Stimulated activated CD8-positive, alpha-beta memory T cell treated with anti-CD3 and anti-CD28 coated beads, Interleukin-15, amount 100 ng/mL, for 24 hours (primary cell): ENCODE measurements around the gene LDAH.

Source experiments
- DNase-seq: peaks from one replicate; pipeline ENCODE4 v3.0.0-alpha.2; 2020; ENCODE audit warnings: low read depth

Gene LDAH

DNA sequence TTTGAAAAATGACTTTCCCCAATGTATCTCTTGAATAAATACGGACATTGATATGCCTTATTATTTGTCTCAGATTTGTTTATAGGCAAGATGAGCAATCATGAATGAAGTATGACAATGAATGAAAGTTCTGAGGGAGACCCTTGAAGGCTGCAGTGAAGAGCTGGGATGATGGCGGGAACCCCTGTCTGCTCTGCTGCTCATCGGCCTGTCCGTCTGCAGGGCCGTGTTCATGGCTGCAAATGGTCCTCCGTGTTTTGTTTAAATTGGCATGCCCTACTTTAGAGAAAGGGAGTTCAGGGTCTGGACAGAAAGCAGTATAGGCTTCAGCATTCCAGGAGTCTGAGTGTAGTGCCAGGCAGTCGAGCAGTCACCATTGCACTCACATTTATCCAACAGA, 170.8 kb downstream of the LDAH start:
- DNase-seq, result no peak

DNA sequence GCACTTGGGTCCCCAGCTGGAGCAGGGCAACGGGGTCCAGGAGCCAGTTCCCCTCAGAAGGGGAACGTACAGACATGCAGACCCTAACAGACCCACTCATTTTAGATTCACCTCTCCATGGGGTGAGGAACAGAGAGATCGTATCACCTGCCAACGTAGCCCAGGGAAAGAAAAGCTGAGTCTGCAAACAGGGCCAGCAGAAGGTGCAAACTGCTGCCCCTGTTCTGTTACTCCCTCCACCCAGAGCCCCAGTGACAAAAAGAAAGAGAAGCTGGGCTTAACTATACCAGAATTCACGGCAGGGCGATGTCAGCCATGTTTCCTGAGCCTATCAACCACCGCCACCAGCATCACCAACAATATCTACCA, 171.2 kb downstream of the LDAH start:
- no peak for DNase-seq

DNA sequence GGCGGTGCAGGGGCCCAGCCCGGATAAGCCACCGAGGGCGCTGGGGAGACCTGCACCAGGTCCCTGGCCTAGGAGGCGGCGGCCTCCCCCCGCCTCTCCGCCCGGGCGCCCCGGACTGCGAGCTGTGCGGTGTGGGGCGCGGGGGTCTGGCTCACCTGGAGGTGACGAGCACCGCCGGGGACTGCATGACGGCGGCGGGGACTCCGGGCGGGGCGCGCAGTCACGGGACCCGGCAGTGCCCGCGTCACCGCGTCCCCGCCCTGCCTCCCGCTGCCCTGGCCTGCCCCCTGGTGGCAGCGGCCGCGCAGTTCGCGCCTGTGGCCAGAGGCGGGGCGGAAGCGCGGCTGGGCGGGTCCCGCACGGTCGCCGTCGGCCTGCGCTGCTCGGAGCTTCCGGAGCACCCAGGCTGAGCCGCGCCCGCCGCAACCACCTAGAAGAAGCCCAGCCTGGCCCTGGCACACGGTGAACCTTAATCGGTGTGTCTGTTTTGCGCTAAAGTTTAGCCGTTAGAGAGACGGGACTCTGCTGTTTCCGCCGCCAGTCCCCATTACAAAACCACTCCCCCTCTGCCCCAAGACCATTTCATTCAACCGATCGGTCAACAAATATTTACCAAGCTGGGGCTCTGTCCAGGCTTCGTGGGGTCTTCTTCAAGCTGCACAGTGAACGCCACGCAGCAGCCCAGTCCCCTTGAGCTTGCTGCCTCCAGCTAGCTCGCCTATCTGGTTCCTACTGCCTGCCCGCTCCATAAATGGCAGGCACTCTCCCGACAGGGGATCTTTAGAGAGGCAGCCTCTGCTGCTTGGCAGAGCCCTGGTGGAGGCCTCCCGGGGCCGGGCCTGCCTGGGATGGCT, 171.8 kb downstream of the LDAH start, which contains the start of gene HS1BP3:
TSS of gene HS1BP3 (minus strand) at position 222 of the 854 bp plus-strand sequence. CDS start at position 187, 35 bp downstream.
- peak; percentile 86 for DNase-seq

DNA sequence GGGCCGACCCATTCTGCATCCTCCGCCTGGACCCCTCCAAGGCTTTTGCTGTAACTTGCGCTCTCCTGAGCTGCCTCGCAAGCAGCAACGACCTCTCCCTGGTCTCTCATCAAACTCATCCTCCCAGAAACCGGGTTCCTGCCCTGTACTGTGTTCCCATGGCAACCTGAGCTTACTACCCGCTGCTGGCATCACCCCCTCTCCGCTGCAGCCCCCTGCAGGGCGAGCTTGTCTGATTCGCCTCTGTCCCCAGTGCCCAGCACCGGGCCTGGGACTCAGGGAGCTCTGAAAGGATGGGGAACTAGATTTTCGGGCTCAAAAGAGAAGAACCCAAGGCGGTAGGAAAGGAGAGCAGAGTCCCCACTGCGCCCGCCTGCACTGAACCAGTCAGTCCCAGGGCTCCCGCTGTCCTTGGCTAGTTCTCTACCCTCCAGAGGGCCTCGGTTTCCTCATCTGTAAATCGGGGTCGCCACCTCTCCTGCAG, 172.5 kb downstream of the LDAH start:
- no peak for DNase-seq

DNA sequence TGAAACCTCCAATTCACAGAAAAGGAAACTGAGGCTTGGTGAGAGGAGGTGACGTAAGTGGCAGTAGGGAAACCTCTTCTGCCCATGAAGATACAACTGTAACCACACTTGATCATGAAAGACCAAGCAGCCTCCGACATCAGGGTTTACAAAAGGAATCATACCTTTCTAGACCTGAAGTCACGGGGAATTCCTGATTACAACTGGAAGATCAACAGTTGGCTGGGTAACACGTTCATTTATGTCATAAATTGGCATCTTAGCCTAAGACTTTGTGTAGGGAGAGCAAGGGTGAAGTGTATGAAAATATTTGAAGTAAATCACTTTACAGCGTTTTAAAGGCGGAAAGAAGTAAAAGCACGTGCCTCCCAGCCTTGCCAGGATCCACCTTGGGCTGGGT, 172.9 kb downstream of the LDAH start:
- DNase-seq, result no peak

DNA sequence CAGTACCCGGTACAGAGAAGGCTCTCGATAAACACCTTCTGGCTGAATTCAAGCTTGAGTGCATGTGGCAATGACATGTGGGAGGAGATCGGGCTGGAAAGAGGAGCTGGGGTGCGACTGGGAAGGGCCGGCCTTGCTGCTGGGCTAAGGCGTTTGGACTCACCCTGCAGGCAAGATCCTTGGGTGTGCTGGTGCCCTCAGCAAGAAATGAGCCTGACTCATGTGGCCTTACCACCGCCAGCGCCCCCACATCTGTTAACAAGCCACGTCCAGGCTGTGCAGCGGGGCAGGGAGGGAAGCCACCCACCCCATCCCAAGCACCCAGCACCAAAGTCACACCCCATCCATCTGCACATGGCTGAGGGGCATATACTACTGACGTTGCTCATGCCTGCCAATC, 173.3 kb downstream of the LDAH start:
- DNase-seq, result no peak

DNA sequence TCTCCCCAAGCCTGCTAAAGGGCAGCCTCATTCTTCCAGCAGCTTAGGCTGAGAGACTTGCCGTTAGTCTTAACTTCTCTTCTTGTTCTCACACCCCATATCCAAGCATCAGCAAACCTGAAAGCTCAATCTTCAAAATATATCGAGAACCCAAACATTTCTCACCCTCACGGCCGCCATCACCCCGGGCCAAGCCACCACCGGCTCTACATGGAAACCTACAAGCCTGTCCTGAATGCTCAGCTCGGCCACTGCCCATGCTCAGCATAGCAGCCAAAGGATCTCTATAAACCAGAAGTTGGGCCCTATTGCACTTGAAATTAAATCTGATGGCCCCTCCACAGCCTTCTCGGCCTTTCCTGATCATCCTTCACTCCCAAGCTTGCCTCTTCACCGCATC, 174.1 kb downstream of the LDAH start:
- no peak for DNase-seq

DNA sequence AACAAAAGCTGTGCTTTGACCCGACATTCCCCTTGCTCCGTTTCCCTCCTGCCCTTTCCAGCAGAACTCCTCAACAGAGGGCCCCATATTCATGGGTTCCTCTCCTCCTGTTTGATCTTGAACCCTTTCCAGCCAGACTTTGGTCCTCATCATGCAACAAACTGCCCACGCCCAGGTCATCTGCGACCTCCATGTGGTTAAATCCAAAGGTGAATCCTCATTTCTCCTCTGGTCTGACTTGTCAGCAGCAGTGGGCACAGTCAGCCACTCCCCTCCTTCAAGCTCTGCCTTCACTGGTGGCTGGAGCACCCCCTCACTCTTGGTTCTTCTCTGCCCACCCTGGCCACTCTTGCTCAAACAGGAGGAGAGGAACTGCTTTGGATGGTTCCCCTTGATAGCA, 174.7 kb downstream of the LDAH start:
- DNase-seq, result no peak

DNA sequence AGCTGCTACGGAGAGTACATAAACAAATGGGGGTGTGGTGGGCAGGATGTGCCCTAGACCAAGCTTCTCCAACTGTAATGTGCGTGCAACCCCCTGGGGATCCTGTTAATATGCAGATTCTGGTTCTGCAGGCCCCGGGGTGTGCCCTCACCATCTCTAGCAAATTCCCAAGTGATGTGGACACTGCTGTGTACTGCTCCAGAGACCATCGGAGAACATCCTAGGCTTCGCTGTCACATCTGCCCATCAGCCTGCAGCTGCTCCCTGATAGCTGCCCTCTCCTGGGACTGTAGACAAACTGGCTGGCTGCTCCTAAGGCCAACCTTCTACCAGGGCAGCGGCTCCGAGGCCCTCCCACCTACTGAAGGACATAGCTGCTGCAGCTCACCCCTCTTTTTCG, 175.2 kb downstream of the LDAH start:
- no peak for DNase-seq

DNA sequence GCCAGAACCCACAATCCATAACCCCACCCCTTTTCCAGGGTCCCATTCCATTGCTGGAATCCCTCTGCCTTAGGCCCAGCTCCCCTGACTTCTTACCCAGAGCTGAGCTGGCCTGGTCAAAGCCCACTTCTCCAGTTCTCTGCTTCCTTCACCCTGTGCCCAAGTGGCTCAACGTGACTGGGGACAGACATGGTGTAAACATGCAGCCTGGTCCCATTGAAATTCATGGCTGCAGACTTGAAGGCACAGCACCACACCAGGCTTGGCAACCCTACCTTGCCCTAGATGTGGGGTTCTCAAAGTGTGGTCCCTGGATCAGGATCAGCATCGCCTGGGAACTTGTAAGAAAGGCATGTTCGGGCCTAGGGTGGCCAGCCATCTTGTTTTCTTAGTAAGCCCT, 175.7 kb downstream of the LDAH start:
- no peak for DNase-seq

DNA sequence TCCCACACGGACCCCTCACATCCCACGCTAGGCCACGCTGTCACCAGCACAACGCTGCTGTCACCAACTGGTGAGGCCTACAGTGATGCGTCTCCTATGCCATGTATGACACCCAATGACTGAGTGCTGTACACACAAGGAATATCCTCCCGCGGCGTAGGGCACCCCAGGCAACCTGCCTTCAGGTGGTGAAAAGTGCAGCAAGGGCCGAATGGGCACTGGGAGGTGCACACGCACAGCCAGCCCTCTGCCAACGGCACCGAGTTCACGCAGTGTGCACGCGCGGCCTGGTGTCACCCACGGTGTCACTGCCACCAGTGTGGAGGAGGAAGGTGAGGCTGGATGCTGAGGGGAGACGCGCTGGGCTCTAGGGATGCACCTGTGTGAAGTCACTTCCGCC, 176.5 kb downstream of the LDAH start:
- DNase-seq, result no peak

DNA sequence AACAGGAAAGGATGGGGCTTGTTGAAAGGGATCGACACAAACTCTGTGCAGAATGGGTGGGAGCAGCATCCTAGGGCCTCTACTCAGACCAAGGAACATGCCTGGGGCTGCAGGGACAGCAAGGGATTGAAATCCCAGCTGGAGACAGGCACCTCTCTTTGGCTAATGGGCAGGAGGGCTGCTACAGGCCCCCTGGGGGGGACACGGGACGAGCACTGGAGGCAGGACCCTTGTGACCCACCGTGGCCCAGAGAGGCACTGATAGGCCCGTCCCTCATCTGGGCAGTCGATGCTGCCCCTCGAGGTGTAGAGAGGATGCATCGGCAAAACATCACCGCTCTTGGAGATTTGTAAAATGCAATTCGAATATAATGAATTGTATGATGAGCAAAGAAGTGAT, 177.1 kb downstream of the LDAH start:
- no peak for DNase-seq

DNA sequence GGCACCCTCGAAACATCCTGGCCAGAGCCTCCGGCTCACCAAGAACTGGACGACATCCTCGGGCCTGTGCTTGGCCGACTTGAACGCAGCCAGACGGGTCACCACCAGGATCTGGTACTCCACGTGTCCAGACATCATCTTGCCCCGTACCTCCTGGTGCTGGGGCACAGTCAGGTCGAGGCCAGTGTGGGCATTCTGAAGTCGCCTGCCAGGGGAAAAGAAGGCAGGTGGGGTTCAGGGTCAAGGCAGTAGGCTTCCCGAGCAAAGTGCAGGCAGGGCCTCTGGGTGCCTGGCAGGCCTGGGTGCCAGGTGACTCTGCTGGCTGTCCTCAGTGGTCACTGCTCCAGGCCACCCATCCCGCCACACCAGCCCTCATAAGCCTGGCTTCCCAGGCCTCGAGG, 177.6 kb downstream of the LDAH start:
- no peak for DNase-seq

DNA sequence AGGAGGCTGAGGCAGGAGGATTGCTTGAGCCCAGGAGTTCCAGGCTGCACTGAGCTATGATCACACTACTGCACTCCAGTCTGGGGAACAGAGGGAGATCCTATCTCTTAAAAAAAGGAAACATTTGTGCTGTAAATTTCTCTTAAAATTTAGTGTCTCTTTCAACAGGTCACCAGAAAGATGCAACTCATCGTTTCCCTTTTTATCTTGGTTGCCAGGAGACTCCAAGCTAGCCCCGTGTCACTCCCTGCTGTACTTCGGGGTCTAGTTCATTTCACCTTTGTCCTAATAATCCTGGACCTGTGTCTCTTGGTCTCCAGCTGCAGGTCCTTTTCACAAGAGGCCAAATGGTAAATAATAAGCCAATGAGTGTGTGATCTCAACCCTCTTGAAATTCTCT, 179.1 kb downstream of the LDAH start:
- DNase-seq, result no peak

DNA sequence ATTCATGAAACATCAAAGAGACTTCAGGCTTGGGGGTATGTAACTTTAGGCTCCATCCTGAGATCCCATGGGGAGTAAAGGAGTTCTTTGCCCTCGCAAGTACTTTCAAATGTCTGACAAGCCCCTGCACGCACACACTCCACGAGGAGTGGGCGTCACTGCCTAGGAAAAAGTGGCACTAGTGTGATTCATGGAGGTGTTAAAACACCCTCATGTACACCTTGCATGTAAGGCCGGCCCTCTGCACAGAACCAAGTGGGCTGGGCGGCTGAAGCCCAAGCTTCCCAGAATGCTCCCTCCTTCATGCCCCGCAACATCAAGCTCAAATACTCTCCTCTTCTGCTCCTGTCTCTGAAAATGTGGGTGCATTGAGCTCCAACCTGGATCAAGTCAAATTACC, 179.8 kb downstream of the LDAH start:
- no peak for DNase-seq

DNA sequence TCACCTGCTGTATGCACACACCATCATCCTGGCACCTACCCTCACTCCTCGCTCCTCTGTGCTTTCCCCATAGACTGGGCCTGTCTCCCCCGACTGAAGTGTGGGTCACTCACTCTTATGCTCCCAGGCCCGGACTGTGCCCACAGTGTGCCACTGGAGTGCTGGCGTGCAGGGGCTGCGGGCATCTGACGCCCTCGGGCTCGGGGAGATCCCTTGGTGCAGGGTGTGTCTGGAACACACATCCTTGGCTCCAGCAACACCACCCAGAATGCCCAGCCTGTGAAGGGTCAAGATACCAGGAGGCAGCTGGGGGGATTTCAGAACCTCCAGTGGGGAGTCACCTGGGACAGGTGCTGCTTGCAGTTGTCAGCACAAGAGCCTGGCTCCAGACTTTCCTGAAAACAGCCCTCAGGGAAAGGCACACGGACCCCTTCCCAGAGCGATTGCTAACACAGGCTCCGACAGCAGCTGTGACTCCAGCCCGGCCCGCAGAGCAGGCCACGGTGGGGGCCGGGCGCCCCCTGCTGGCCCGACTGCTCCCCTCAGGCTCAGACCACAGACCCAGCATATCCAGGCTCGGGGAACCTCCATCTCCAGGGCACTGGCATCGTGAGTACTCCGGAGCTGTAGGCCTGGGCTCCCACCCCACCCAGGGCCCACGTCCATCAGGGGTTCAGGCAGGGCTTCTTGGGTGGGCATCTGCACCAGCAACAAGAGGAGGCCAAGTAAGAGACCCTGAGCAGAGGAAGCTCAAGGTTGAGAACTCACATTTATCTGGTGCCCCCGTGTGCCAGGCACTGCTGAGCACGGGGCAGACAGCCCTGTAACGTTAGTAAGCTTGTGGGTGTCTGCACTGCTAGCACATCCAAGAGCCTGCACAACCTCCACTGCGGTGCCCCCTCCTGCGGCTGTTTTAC, 180.6 kb downstream of the LDAH start:
- DNase-seq, result peak; percentile 64

DNA sequence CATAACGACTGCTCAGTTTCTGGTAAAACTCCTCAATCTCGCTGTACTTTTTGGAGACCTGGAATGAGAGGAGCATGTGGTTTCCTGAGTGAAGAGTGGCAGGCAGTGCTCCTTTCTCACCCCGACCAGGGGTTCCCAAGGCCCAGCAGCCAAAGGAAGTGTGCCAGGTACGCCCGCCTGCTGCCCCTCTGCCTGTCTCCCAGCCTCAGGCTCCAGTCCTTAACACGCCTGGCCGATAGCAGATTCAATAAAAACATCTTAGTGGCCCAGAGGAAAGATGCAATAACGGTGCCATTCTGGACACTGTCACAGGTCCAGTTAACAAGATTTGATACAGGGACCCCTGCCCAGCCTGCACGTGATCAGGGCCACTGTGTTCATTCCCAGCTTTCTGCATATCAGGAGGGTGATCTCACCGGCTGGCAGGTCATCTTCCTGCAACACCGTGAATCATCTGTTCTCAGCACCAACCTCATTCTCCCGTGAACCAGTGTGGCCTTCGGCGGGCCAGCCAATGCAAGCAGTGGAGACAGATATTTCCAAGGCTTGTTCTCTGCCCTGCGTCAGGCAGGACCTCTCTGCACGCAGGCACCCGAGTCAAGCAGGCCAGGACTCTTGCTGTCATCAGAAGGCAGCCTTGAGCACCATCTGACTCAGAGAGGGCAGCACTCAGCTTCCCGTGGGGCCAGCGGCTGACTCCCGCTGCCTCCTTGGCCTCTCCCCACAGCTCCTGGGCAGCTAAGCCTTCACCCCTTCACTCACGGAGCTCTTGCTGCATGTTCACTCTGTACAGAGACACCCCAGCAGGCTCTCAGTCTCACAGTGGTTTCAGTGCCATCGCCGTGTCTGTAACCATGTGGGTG, 181.5 kb downstream of the LDAH start:
- DNase-seq, result no peak

DNA sequence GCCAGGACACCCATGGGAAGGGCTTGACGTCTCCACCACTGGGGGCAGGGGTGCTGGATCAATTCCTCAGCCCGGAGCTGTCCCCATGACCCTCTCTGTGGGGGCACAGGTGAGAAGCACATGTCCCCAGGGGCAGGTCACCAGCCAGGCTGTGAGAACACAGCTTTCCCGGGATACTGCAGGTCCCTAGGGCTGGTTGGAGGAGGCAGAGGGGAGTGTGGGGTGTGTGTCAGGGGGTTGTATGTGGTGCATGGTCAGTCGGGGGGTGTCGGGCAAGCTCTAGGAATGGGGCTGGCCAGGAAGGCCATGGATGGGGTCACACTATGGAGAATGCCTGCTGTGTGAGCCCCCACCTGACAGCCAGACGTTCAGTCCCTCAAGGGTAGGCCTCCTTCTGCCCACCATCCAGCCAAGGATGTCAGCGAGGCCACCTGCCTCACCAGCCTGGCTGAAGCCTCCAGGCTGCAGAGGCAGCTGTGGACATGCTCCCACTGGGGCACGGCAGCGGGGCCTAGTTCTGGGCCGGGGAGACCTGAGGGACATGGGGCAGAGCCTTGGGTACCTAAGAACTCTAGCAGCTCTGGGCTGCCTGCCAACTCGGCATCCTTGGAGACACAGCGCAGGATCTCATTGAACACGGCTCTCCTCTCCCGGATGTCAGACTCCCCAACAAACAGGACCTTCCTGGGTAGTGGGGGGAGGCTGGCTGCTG, 182.3 kb downstream of the LDAH start:
- no peak for DNase-seq

DNA sequence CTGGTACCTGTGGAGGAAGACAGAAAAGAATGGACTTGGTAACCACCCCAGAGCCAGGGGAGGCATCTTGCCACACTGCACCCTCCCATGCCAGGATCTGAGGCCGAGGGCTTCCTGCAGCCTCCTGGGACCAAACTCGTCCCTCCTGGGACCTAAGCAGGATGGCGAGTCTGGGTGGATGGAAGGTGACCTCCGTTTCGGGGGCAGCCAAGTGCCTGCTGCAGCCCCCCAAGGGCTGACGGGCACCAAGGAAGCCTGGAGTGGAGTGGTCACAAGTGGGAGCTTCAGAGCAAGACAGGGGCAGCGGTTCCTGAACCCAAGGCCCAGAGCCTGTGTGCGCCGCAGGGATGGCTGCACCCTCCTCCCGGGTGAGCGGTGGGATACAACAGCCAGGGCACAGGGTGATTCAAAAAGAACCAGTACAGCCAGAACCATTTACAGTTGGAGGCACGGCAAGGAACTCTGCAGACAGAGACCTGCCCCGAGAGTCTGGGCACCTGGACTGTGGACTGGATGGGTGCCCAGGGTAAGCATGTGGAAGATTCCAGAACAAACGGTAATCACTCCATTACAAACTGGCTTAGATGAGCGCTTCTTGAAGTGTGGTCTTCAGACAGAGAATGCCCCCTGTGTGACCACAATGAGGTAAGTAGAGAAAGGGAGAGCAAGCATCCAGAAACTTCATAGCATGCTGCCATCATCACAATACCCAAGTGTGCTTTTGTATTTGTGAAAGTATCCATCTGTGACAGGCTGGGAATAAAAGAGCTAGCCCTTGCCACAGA, 184.1 kb downstream of the LDAH start:
- DNase-seq, result no peak

DNA sequence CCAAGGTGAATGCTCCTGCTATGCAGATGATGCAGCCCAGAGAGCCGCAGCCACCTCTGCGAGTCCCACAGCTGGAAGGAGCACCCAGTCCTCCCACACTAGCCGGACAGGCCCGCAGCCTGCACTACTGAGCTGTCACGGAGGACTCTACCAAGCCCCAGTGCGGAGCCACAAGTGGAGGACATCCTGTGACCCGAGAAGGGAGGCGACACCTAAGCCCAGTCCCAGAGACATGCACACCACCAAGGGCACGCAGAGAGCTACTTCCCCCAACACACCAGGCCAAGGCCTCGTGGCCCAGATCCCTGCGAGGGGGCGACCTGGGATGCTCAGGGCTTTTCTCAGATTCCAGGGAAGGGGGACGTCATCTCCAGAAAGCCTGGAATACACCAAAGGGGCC, 184.9 kb downstream of the LDAH start:
- no peak for DNase-seq

DNA sequence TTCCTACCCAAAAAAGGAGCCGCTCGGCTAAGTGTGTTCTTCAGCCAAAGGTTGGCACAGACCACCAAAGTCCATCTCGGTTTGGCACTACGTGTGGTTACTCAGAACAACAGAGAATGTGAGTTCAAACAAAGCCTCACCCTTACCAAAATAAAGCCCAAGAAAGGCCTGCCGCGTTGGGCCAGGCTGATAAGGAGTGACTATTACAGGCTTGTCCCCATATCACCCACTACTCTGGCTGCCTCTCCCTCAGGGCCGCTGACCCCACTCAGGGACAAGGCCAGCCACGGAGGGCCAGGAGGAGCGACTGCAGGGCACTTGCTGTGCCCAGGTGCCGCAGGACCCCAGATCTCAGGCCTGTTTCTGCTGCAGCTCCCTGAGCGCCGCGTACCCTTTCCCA, 185.8 kb downstream of the LDAH start:
- no peak for DNase-seq
